GM21526 (cell line): ENCODE measurements around the gene ISG20L2.

Source experiments
- ATAC-seq: cut with Tn5 transposase; IDR thresholded peaks from one replicate; pipeline ENCODE4 v1.9.1; 2021; ENCODE audit warnings: moderate library complexity; ENCODE audit not compliant: unreplicated experiment, low FRiP score

The ISG20L2 gene

DNA sequence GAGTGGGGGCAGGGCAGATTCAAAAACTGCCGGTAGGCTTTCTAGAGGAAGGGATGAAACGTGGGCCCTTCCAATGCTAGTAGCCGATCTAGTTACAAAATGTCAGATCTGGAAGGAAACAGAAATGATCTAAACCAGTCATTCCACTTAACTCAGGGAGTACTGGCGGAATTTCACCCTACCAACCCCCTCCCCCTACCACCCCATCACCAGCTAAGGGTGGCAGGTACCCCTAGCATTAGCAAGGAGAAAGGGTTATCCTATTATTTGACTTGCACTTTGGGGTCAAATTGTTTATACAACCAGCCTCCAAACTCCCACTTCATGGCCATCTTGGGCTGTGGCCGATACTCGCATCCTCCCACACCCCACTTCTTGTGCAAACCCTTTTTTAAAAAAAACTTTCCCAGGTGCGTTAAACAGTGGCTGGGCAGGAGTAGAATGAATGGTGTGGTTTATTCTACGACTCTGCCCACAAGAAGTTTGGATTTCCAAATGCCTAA is 13.0 kb upstream of the ISG20L2 start:
- no peak for ATAC-seq

GRCh38 chr1:156740741-156741480 is 12.3 kb upstream of the ISG20L2 start, which contains the start of gene MRPL24:
Gene MRPL24, minus strand, starts transcription at chr1:156741088. Its CDS starts 2,384 bp downstream, at chr1:156738704.
- ATAC-seq = peak; percentile 71

- ATAC-seq = peak; percentile 7
These were observed 11.7 kb upstream of the ISG20L2 start for GRCh38 chr1:156740237-156740740.

DNA sequence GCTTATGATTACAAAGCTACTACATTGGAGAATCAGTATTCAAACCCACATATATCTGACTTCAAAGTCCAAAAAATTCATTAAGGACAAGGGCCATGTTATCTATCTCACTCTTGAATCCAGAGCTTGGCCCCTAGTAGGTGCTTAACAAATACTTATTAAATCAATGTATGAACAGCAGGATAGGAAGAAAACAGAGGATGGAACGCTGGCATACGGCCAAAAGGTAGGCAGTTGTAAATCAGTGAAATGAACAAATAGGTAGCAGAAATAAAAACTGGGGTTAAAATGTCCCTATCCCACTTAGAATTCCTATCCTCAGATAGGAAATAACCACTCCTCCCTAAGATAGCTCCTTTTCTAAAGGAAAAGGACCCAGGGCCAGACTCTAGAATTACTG is 10.3 kb upstream of the ISG20L2 start:
- no peak for ATAC-seq

- ATAC-seq = no peak
These were observed 9.8 kb upstream of the ISG20L2 start for GRCh38 chr1:156738407-156738806.

GRCh38 chr1:156733989-156734584 is 5.5 kb upstream of the ISG20L2 start:
- no peak for ATAC-seq

GRCh38 chr1:156727926-156728598 is 504 bp downstream of the ISG20L2 start, which contains the start of gene METTL25B:
Gene METTL25B, plus strand, starts transcription at chr1:156728469. Its CDS starts 636 bp downstream, at chr1:156729105.
- peak; percentile 42 for ATAC-seq

- no peak for ATAC-seq
These were observed 1.1 kb downstream of the ISG20L2 start for GRCh38 chr1:156727492-156727891.

GRCh38 chr1:156726549-156727226 is 1.9 kb downstream of the ISG20L2 start:
- no peak for ATAC-seq

- ATAC-seq = peak; percentile 35
These were observed 2.8 kb downstream of the ISG20L2 start for GRCh38 chr1:156725683-156726280.

- no peak for ATAC-seq
These were observed 7.0 kb downstream of the ISG20L2 start for GRCh38 chr1:156721535-156721934.

DNA sequence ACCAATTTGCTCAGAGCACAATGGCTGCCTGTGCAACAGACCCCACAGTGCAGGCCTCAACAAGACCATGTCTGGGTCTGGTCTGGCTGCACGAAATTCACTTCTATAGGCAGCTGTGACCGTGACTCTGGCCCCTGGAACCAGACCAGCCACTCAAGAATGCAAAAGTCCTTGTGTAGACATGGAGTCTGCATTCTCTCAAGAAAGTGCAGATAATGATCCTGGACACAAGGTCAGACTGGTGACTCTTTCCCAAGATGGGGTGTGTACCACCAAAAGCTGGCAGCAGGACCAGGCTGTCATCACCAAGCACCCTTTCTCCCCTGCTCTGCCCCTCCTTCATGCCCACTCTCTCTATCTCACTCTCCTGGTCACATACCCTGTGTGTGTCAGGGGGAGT is 7.4 kb downstream of the ISG20L2 start:
- no peak for ATAC-seq

DNA sequence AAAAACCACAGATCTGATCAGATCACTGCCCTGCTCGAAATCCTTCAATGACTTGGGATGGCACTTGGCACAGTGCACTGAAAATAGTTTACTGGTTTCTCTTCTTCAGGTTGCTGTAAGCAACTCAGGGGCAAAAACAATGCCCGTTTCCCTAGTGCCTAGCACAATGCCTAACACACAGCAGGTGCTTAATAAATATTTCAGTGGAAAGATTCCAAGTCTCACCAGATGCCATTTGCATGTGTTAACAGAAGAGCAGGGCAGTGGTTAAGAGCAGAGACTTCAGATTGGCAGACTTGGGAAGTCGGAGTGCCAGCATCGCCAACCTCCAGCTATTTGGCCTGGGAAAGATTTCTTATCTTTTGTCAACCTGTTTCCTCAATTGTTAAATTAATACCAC is 11.2 kb downstream of the ISG20L2 start:
- ATAC-seq = no peak

DNA sequence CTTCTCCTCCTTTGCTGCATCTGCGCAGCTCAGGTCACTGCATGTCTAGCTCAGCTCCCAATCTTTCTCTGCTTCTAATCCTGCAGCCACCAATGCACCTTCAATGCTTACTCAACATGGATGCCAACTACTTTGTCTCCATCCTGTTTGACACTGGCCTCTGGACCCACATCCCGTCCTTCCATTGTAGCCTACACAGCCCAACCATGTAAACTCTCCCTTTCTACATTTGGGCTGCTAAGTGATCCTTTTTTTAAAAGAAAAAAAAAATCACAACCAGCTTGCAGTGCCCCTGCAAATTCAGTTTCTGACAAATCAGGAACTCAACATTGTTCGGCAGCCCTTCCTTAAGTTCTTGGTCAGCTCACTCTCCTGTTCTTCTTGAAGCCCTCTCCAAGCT is 13.7 kb downstream of the ISG20L2 start:
- no peak for ATAC-seq

- no peak for ATAC-seq
These were observed 15.9 kb downstream of the ISG20L2 start for GRCh38 chr1:156712626-156713025.

GRCh38 chr1:156711011-156711817 is 17.4 kb downstream of the ISG20L2 start:
- ATAC-seq = no peak

- no peak for ATAC-seq
These were observed 18.6 kb downstream of the ISG20L2 start for GRCh38 chr1:156709757-156710489.

DNA sequence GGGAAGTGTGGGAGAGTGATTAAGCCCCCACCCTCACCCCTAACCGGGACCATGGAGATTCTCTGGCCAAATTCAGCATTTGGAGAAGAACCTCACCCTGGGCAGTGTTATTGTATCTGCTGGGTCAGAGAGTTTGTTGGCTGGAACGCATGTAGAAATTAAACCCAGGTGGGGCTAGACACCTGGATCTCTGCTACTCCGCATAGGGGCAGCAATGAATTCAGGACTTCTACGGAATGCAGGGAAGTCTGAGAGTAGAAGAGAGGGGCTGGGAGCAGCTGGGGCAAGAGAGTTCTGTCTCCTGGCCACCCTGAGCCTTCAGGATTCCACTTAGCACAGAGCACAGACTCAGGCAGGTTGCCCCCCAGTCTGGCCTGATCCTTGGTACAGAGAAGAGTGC is 19.5 kb downstream of the ISG20L2 start:
- no peak for ATAC-seq

- ATAC-seq = no peak
These were observed 20.3 kb downstream of the ISG20L2 start for GRCh38 chr1:156708218-156708661.
